Stimulated activated CD4-positive, alpha-beta T cell treated with anti-CD3 and anti-CD28 coated beads, Interleukin-15, amount 100 ng/mL, for 24 hours (primary cell): ENCODE results near the gene SH3RF1.
"Not testable (repeated sequence)": the region's sequence is repeated elsewhere in the genome, so short reads cannot be mapped to it uniquely, and the experiment has no call there.

Experiments
- DNase-seq: peaks from one replicate; pipeline ENCODE4 v3.0.0-alpha.2; 2020

Gene SH3RF1

DNA sequence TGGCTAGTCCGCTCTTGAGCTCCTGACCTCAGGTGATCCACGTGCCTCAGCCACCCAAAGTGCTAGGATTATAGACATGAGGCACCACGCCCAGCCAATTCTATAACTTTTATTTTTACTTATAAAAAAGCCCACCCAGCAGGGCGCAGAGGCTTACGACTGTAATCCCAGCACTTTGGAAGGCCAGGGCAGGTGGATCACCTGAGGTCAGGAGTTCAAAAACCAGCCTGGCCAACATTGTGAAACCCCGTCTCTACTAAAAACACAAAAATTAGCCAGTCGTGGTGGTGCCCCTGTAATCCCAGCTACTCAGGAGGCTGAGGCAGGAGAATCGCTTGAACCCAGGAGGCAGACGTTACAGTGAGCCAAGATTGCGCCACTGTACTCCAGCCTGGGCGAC is 73.5 kb downstream of the SH3RF1 start:
- not testable (repeated sequence) for DNase-seq

- DNase-seq: no peak
Measured at GRCh38 chr4:169195032-169195431, 75.7 kb downstream of the SH3RF1 start.

DNA sequence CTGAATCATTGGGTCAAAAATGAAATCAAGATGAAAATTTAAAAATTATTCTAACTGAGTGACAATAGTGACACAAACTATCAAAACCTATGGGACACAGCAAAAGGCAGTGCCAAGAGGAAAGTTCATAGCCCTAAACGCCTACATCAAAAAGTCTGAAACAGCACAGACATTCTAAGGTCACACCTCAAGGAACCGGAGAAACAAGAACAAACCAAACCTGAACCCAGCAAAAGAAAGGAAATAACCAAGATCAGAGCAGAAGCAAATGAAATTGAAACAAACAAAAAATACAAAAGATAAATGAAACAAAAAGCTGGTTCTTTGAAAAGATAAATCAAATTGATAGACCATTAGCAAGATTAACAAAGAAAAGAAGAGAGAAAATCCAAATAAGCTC is 80.8 kb downstream of the SH3RF1 start:
- DNase-seq: not testable (repeated sequence)

- DNase-seq: no peak
Measured at GRCh38 chr4:169189372-169189771, 81.4 kb downstream of the SH3RF1 start.

DNA sequence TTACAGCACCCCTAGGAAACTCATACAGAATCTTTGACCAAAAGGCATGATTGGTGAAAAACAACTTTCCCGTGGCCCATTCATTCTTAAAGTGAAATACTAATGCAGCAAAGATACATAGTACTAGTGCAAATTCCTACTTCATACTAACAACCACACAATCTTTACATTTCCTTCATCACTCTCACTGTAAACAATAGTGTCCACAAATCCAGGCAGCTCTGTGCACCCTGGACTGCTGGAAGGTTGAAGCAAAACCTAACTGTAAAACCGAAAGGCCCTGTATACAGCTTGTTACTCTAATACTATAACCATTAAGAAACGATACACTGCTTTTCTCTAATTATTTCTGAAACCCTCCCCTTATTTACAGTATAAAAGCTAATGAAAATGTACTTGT is 82.6 kb downstream of the SH3RF1 start:
- DNase-seq: no peak

- DNase-seq: no peak
Measured at GRCh38 chr4:169185133-169185956, 85.4 kb downstream of the SH3RF1 start.

GRCh38 chr4:169184686-169185085 is 86.1 kb downstream of the SH3RF1 start:
- no peak for DNase-seq

DNA sequence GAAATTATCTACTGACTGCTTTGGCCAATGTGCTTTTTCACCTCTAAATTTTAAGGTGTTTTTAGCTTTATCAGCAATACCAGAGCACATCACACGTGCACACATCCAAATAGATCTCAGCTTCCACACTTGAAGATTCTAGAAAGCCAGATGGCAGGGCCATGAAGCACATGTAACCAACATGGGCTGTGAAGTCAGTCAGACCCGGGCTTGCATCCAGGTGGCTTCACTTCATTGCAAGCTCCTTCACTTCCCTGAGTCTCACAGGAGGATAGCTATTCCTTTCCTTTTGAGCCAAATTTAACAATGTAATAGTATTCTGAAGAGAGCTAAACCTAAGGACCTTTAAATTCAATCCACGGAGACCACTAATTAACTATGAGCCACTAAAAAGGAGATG is 86.5 kb downstream of the SH3RF1 start:
- DNase-seq: no peak

DNA sequence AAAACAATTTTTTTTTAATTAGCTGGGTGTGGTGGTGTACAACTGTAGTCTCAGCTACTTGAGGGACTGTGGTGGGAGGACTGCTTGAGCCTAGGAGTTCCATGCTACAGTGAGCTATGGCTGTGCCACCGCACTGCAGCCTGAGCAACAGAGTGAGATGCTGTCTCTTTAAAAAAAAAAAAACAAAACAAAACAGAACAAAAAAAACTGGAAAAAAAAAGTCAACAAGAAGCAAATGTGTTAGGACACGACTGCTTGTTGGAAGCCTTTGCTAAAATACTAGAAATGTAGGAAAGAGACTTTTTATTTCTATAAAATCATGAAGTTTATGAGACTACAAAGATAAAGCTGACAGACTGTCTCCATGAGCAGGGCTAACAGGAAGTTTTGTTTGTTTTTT is 87.2 kb downstream of the SH3RF1 start:
- no peak for DNase-seq

- DNase-seq: no peak
Measured at GRCh38 chr4:169179609-169180521, 90.9 kb downstream of the SH3RF1 start.

DNA sequence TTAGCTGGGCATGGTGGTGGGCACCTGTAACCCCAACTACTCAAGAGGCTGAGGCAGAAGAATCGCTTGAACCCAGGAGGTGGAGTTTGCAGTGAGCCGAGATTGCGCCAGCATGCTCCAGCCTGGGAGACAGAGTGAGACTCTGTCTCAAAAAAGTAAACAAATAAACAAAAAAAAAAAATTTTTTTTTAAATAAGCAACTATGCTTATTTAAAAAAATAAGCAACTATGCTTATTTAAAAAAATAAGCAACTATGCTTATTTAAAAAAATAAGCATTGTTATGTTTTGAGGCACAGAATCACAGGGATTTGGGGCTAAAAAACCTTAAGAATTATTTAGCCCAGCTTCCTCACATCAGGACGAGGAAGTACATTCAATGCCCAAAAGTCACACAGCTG is 92.7 kb downstream of the SH3RF1 start:
- not testable (repeated sequence) for DNase-seq

GRCh38 chr4:169175476-169175875 is 95.3 kb downstream of the SH3RF1 start:
- no peak for DNase-seq

DNA sequence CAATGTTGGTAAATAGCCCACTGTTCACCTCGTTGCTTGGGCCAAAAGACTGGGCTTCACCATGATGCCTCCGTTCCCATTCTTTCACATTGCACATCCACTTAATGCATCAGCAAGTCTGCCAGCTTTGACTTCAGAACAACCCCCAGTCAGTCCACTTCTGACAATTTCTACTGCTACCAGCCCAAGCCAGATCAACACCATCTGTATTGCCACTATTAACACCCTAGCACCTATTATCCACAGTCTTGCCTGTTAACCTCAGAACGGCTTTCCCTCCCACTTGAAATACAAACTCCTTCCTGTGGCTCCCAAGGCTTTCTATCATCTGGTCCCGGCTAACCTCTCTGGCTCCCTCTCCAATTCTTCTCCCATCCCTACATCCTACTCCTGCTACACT is 95.7 kb downstream of the SH3RF1 start:
- DNase-seq: no peak

GRCh38 chr4:169174247-169174646 is 96.5 kb downstream of the SH3RF1 start:
- no peak for DNase-seq

- DNase-seq: no peak
Measured at GRCh38 chr4:169167957-169168858, 102.5 kb downstream of the SH3RF1 start.

GRCh38 chr4:169164669-169165415 is 105.9 kb downstream of the SH3RF1 start:
- DNase-seq: no peak

- no peak for DNase-seq
Measured at GRCh38 chr4:169163947-169164668, 106.6 kb downstream of the SH3RF1 start.

- no peak for DNase-seq
Measured at GRCh38 chr4:169163495-169163894, 107.3 kb downstream of the SH3RF1 start.

- DNase-seq: no peak
Measured at GRCh38 chr4:169160825-169161224, 109.9 kb downstream of the SH3RF1 start.

DNA sequence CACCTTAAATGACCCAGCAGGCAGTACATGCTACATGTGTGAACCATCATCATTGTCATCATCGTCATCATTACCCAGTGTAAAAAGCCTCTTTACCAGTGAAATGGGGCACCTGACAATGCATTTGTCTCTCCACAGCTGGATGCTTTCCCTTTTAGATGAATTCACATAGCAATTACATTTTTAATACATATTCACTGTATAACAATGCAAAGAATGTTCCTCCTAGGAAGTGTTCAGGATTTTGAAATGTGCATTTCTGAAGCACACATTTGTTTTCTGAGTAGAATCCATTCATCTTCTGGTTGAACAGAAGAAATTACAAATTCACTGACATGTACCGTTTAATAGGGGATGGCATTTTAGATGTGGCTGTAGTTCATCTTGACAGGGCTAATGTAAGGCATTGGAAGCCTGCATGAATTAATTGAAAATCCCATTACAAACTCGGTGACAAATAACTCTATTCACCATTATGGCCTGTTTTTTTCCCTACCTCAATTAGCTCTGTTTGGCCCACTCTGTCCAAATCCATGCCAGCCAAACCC is 111.1 kb downstream of the SH3RF1 start:
- DNase-seq: no peak

DNA sequence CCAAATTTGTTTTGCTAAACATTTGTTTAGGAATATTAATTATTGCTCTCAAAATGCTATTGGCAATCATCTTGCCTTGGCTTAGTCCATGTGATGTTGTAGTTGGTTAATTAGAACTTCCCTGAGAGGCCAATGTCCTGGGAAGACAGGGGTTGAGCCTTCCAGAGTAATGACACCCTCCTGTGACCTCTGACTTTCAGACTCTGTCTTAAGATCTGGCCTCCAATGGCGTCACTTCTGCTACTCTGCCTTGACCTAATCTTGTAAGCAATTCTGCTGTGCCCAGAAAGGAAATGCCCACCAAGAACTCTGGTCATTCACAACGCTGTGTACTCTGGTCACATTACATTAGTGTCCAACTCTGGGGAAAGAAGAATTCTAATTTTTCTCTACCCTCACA is 111.9 kb downstream of the SH3RF1 start:
- DNase-seq: no peak
